ENCODE results near the gene TEX101. TPM values are rescaled to one million over a fixed set of nuclear protein-coding genes. Genes with fewer than 3 reads are reported as not detected.

TEX101 gene
- total RNA-seq, 6 experiments from 2014 or later = not detected

DNA sequence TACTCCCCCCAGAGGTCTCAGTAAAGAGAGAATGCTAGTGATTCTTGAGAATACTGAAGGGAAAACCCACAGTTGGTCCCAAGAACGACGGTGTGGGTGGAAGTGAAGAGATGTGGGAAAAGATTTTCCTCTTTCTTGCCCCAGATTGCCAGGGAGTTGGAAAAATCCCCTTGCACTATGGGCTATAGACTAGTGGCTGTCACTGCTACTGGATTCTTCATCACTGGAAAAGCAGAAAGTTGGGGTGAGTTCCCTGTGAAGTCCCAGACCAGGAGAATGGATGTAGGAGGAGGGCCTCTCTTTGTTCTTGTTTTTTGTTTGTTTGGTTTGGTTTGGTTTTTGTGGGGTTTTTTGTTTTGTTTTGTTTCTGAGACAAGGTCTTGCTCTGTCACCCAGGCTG lies 39.3 kb downstream of the TEX101 start:
- DNase-seq = no peak
- intact Hi-C loops (cut with DNase I) = loop anchor here in 1 of 2 donors (5.0 kb wide), 1 partner anchor 68 kb away; no protein-coding TSS in a partner anchor
- H3K9me3 ChIP-seq = no peaks in the 10 kb centered on the region
- no peak for TF ChIP-seq CTCF (IDR thresholded peaks at IDR 0.05)
- TF ChIP-seq POLR2A (IDR thresholded peaks at IDR 0.05) = no peak
- WGBS (ENCODE audit: insufficient coverage, low coverage, low lambda C conversion rate, missing lambda C conversion rate) = no CpG with 5 or more reads among the region's 2 CpGs
- no peak for ATAC-seq
- no peak overlapping the region for H3K27ac ChIP-seq
- H3K36me3 ChIP-seq = no peaks in the 10 kb centered on the region
- H3K4me3 ChIP-seq = no peak overlapping the region
- no peaks in the 10 kb centered on the region for H3K27me3 ChIP-seq
- H3K4me1 ChIP-seq = peaks cover 0 to 7% (median 4%) of the 10 kb centered on the region in 4 donors

DNA sequence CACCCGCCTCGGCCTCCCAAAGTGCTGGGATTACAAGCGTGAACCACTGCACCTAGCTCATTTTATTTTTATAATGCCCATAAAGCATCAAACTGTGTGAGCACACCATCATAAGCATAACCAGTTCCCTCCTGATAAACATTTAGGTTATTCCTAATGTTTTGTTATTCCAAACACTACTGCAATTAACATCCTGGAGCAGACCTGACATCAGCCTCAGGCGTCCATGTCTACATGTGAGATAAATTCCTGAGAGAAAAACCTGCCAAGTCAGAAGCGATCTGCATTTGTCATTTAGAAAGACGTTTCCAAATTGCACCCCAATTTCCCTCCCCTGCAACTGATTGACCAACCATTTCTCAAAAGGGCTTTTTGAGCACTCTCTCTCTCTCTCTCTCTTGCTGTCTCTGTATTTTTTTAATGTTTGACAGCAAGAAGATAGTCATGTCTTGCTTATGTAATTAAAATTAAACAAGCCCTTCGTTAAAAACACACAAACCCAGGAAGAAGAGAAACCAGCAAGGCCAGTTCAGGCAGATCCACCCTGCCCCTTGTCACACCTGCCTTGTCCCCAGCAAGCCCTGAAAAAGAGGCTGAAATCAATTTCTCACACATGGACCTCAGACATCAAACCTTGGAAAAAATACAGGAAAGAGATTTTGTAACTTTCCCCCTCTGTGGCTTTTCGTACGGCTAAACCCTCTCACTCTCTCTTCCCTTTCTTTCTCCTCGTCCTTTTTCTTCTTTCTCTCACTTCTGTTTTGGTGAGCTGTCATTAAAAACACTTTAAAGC lies 40.8 kb downstream of the TEX101 start:
- intact Hi-C loops (cut with DNase I) = no loop called here
- TF ChIP-seq CTCF (IDR thresholded peaks at IDR 0.05) = no peak
- TF ChIP-seq POLR2A (IDR thresholded peaks at IDR 0.05) = no peak
- Histone ChIP-seq H3K9me3 (no peaks in the 10 kb centered on the region), H3K36me3 (no peaks in the 10 kb centered on the region), H3K4me1 (peaks cover 0 to 7% (median 4%) of the 10 kb centered on the region in 4 donors), H3K27ac (no peak overlapping the region), H3K4me3 (no peak overlapping the region), H3K27me3 (no peaks in the 10 kb centered on the region)
- DNase-seq = no peak
- WGBS (ENCODE audit: insufficient coverage, low coverage, low lambda C conversion rate, missing lambda C conversion rate) = 36% methylated on average over 10 of the region's 10 CpGs
- peak; percentile 48 to 53 (median 51) for ATAC-seq

DNA sequence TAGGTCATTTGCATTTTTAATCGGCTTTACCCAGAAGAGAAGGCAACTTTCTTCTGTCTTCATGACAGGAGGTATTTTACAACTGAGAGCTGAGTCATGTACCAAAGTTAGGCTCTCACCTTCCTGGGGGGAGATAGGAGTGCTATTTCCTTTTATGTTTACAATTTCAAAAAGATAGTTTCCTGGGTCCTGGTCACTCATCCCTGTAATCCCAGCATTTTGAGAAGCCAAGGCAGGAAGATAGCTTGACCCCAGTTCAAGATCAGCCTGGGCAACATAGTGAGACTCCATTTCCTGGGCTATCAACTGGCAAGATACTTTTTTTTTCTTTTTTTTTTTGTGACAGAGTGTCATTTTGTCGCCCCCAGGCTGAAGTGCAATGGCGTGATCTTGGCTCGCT lies 43.1 kb downstream of the TEX101 start:
- H3K4me3 ChIP-seq = no peak overlapping the region
- intact Hi-C loops (cut with DNase I) = no loop called here
- H3K27me3 ChIP-seq = no peaks in the 10 kb centered on the region
- no peak overlapping the region for H3K27ac ChIP-seq
- DNase-seq (no peak), ATAC-seq (no peak)
- TF ChIP-seq POLR2A (IDR thresholded peaks at IDR 0.05) = no peak
- peaks cover 0 to 7% (median 4%) of the 10 kb centered on the region in 4 donors for H3K4me1 ChIP-seq
- no peaks in the 10 kb centered on the region for H3K9me3 ChIP-seq
- no peaks in the 10 kb centered on the region for H3K36me3 ChIP-seq
- WGBS (ENCODE audit: insufficient coverage, low coverage, low lambda C conversion rate, missing lambda C conversion rate) = no CpG with 5 or more reads among the region's 4 CpGs

- ATAC-seq (no peak), DNase-seq (no peak)
- Histone ChIP-seq H3K36me3 (no peaks in the 10 kb centered on the region), H3K4me3 (no peak overlapping the region), H3K27me3 (no peaks in the 10 kb centered on the region), H3K4me1 (peaks cover 0 to 14% (median 5%) of the 10 kb centered on the region in 4 donors), H3K9me3 (no peaks in the 10 kb centered on the region), H3K27ac (no peak overlapping the region)
- WGBS (ENCODE audit: insufficient coverage, low coverage, low lambda C conversion rate, missing lambda C conversion rate) = 69% methylated on average over 9 of the region's 16 CpGs
- TF ChIP-seq CTCF (IDR thresholded peaks at IDR 0.05) (no peak), POLR2A (IDR thresholded peaks at IDR 0.05) (no peak)
- intact Hi-C loops (cut with DNase I) = no loop called here
Measured at GRCh38 chr19:43460362-43461016, 45.8 kb downstream of the TEX101 start.

DNA sequence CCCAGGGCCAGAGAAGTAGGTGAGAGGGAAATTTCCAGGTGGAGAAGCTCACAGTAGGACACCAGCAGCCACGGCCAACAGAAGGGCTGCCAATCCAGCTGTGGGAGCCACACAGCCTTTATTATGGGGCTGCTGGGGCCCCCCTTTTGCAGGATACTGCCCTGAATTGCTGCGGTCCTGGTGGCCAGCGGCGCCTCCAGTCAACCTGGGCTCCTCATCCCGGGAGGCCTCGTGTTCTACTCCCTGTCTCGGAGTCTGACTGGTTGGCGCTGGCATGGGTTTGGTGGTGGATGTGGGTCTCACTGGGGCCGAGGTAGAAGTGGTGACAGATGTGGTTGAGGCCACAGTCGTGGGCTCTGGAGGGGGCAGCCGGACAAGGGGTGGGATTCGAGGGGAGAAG lies 46.6 kb downstream of the TEX101 start:
- H3K4me1 ChIP-seq = peaks cover 0 to 11% (median 3%) of the 10 kb centered on the region in 4 donors
- no peaks in the 10 kb centered on the region for H3K36me3 ChIP-seq
- ATAC-seq = no peak
- H3K27ac ChIP-seq = no peak overlapping the region
- intact Hi-C loops (cut with DNase I) = no loop called here
- TF ChIP-seq CTCF (IDR thresholded peaks at IDR 0.05) (no peak), POLR2A (IDR thresholded peaks at IDR 0.05) (no peak)
- no peaks in the 10 kb centered on the region for H3K9me3 ChIP-seq
- no peak overlapping the region for H3K4me3 ChIP-seq
- WGBS (ENCODE audit: insufficient coverage, low coverage, low lambda C conversion rate, missing lambda C conversion rate) = 92% methylated on average over 2 of the region's 12 CpGs
- DNase-seq = no peak
- no peaks in the 10 kb centered on the region for H3K27me3 ChIP-seq

All from right lobe of liver (tissue), 6 donors.